VCaP (cell line): ENCODE data around the gene PTPRD.

ENCODE experiments used
- H3K27ac ChIP-seq: fragments of 450-650 bp; 2 replicates; pipeline ENCODE4 v1.5.1; 2017
- TF ChIP-seq, protein P1 (sequence below): fragments of 450-650 bp; conservative IDR thresholded peaks from 2 replicates; pipeline ENCODE4 v1.5.1; 2017; ENCODE audit warnings: mild to moderate bottlenecking, moderate library complexity

Gene PTPRD

DNA sequence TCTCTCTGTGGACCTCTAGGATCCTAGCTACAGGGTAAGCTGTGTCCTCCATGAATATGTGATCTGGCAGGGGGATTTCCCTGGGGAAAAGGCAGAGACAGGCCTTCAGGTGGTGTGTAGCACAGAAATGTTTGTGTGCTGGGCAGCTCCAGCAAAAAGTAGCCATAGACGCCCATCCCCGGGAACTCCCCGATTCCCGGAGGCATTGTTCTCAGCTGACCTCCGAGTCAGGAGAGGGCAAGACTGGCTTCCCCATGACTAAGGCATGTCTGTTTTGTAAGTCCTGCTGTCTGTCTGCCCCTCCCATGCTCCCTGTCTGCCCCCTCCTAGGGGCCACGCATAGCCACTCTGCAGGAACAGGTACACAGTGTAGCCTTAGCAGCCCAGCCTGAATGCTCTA is 834.5 kb downstream of the PTPRD start:
- TF ChIP-seq, protein P1, sequence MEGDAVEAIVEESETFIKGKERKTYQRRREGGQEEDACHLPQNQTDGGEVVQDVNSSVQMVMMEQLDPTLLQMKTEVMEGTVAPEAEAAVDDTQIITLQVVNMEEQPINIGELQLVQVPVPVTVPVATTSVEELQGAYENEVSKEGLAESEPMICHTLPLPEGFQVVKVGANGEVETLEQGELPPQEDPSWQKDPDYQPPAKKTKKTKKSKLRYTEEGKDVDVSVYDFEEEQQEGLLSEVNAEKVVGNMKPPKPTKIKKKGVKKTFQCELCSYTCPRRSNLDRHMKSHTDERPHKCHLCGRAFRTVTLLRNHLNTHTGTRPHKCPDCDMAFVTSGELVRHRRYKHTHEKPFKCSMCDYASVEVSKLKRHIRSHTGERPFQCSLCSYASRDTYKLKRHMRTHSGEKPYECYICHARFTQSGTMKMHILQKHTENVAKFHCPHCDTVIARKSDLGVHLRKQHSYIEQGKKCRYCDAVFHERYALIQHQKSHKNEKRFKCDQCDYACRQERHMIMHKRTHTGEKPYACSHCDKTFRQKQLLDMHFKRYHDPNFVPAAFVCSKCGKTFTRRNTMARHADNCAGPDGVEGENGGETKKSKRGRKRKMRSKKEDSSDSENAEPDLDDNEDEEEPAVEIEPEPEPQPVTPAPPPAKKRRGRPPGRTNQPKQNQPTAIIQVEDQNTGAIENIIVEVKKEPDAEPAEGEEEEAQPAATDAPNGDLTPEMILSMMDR, result no peak

GRCh38 chr9:9774471-9774870 is 838.3 kb downstream of the PTPRD start:
- no peak overlapping the region for H3K27ac ChIP-seq
- TF ChIP-seq, protein P1, result no peak

More for the DNA sequence above, 834.5 kb downstream of the PTPRD start:
- no peak overlapping the region for H3K27ac ChIP-seq

DNA sequence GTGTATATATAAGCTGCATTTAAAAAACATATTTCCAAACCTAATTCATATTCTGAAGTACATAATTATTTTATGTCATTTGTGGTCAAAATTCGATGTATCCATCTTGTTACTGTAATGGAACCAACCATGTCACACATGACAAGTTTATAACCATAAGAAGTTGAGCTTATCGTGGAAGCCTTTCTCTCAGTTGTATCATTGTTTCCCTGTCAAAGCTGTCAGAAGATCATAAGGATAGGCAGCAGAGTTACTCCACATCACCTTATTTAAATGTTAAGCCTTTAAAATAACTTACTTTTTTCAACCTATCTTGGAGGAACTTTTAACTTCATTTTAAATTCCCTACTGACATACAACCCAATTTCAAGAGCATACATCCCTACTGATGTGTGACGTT is 841.5 kb downstream of the PTPRD start:
- TF ChIP-seq, protein P1, result no peak
- no peak overlapping the region for H3K27ac ChIP-seq

DNA sequence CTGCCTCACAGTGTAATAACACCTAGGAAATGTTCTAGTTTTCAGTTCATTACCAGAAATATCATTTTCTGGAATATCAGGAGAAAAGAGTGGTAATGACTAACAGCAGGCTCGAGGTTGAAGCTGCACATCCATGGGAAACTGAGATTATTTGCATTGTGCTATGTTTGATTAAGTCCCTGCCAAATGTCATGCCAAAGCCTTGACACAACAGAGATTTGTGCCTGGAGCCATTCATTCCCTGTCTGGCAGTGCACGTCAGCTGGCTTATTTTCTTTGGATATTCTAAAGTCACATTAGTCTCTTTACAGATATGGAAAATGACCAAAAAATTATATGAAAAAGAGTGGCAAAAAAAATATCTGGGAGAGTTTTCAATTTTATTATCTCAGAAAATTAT is 848.0 kb downstream of the PTPRD start:
- no peak overlapping the region for H3K27ac ChIP-seq
- TF ChIP-seq, protein P1, result no peak

DNA sequence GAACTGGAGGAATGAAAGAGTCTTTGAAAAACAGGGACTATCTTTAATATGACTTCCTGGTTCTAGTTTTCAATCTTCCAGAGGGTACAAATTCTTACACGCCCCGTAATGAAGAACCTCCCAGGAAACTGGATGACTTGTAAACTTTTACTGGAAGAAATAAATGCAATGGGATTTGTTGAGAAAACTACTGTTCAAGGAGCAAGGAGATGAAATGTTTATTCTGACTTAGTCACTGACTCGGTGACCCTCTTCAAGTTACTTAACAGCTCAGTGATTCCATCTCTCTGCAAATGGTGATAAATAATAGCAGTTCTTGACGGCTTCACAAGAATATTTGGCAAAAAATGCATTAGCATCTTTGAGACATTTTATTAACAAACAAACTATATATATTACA is 858.6 kb downstream of the PTPRD start:
- TF ChIP-seq, protein P1, result no peak
- no peak overlapping the region for H3K27ac ChIP-seq

GRCh38 chr9:9753266-9753665 is 859.5 kb downstream of the PTPRD start:
- H3K27ac ChIP-seq, result no peak overlapping the region
- TF ChIP-seq, protein P1, result no peak

DNA sequence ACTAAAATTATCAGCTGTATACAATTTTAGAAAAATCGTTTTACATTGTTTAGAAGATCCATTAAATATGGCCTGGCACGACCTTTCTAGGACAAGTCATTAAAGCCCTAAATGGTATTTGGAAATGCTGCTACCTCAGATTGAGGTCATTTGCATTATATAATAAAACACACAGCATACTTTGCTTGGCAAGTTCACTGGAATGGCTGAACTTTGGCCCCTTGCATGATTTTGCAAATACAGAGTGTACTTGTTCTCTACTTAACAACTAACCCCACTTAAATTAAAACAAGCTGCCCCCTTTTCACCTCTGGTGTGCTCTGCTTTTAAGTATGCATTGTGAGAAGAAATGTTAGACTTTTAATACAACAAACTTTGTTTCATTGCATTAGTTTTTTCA is 860.1 kb downstream of the PTPRD start:
- H3K27ac ChIP-seq, result no peak overlapping the region
- TF ChIP-seq, protein P1, result no peak

- TF ChIP-seq, protein P1, result no peak
These were observed 860.8 kb downstream of the PTPRD start for GRCh38 chr9:9751996-9752395.

More at GRCh38 chr9:9751996-9752395, 860.8 kb downstream of the PTPRD start:
- H3K27ac ChIP-seq, result no peak overlapping the region
